ENCODE measurements around the gene TRPC1.

GRCh38 chr3:142795332-142795731, 71.5 kb downstream of the TRPC1 start:
- TF ChIP-seq CTCF (IDR thresholded peaks at IDR 0.05) = no peak
- TF ChIP-seq POLR2A (IDR thresholded peaks at IDR 0.05) = no peak

All from esophagus squamous epithelium (tissue), 4 donors.